ENCODE data around the gene ACER2. TPM values are rescaled to one million over a fixed set of nuclear protein-coding genes. Genes with fewer than 3 reads are reported as not detected.
A peak's percentile ranks its signal among the peaks of the same experiment; 100 is the strongest.

The ACER2 gene
- total RNA-seq, 1 donor from 2014 or later = 30.5 TPM

GRCh38 chr9:19464764-19465585, 56.2 kb downstream of the ACER2 start:
- peak; percentile 88 for TF ChIP-seq CTCF (IDR thresholded peaks at IDR 0.05; ENCODE audit: partially characterized antibody, unreplicated experiment)

GRCh38 chr9:19465586-19466279, 56.9 kb downstream of the ACER2 start:
- no peak for DNase-seq
- Mint-ChIP-seq H3K4me1 (ENCODE audit: low read depth, unreplicated experiment) (no peaks in the 10 kb centered on the region), H3K27me3 (ENCODE audit: unreplicated experiment) (peaks cover 2% of the 10 kb centered on the region), H3K4me3 (ENCODE audit: unreplicated experiment) (no peak overlapping the region), H3K9me3 (ENCODE audit: unreplicated experiment) (peaks cover 12% of the 10 kb centered on the region), H3K36me3 (ENCODE audit: unreplicated experiment) (no peaks in the 10 kb centered on the region), H3K27ac (ENCODE audit: unreplicated experiment) (no peak overlapping the region)
- no peak for TF ChIP-seq CTCF (IDR thresholded peaks at IDR 0.05; ENCODE audit: partially characterized antibody, unreplicated experiment)

More at GRCh38 chr9:19464764-19465585, 56.2 kb downstream of the ACER2 start:
- Mint-ChIP-seq H3K9me3 (ENCODE audit: unreplicated experiment) (peaks cover 12% of the 10 kb centered on the region), H3K4me3 (ENCODE audit: unreplicated experiment) (peak overlapping the region; percentile 88), H3K27ac (ENCODE audit: unreplicated experiment) (no peak overlapping the region), H3K4me1 (ENCODE audit: low read depth, unreplicated experiment) (no peaks in the 10 kb centered on the region), H3K27me3 (ENCODE audit: unreplicated experiment) (peaks cover 2% of the 10 kb centered on the region), H3K36me3 (ENCODE audit: unreplicated experiment) (no peaks in the 10 kb centered on the region)
- DNase-seq = peak; percentile 85

- Mint-ChIP-seq H3K4me3 (ENCODE audit: unreplicated experiment) (no peak overlapping the region), H3K9me3 (ENCODE audit: unreplicated experiment) (peaks cover 9% of the 10 kb centered on the region), H3K27me3 (ENCODE audit: unreplicated experiment) (peaks cover 2% of the 10 kb centered on the region), H3K36me3 (ENCODE audit: unreplicated experiment) (no peaks in the 10 kb centered on the region), H3K27ac (ENCODE audit: unreplicated experiment) (no peak overlapping the region), H3K4me1 (ENCODE audit: low read depth, unreplicated experiment) (no peaks in the 10 kb centered on the region)
- no peak for DNase-seq
- no peak for TF ChIP-seq CTCF (IDR thresholded peaks at IDR 0.05; ENCODE audit: partially characterized antibody, unreplicated experiment)
Measured at GRCh38 chr9:19466280-19466639, 57.5 kb downstream of the ACER2 start.

- Mint-ChIP-seq H3K27me3 (ENCODE audit: unreplicated experiment) (peaks cover 2% of the 10 kb centered on the region), H3K27ac (ENCODE audit: unreplicated experiment) (no peak overlapping the region), H3K9me3 (ENCODE audit: unreplicated experiment) (peaks cover 9% of the 10 kb centered on the region), H3K4me3 (ENCODE audit: unreplicated experiment) (no peak overlapping the region), H3K36me3 (ENCODE audit: unreplicated experiment) (no peaks in the 10 kb centered on the region), H3K4me1 (ENCODE audit: low read depth, unreplicated experiment) (no peaks in the 10 kb centered on the region)
- TF ChIP-seq CTCF (IDR thresholded peaks at IDR 0.05; ENCODE audit: partially characterized antibody, unreplicated experiment) = no peak
- no peak for DNase-seq
Measured at GRCh38 chr9:19469271-19469670, 60.5 kb downstream of the ACER2 start.

- H3K36me3 Mint-ChIP-seq (ENCODE audit: unreplicated experiment) = no peaks in the 10 kb centered on the region
- no peaks in the 10 kb centered on the region for H3K4me1 Mint-ChIP-seq (ENCODE audit: low read depth, unreplicated experiment)
- no peak overlapping the region for H3K4me3 Mint-ChIP-seq (ENCODE audit: unreplicated experiment)
- no peak for DNase-seq
- TF ChIP-seq CTCF (IDR thresholded peaks at IDR 0.05; ENCODE audit: partially characterized antibody, unreplicated experiment) = no peak
- no peak overlapping the region for H3K27ac Mint-ChIP-seq (ENCODE audit: unreplicated experiment)
- H3K9me3 Mint-ChIP-seq (ENCODE audit: unreplicated experiment) = peaks cover 6% of the 10 kb centered on the region
- H3K27me3 Mint-ChIP-seq (ENCODE audit: unreplicated experiment) = peaks cover 2% of the 10 kb centered on the region
Measured at GRCh38 chr9:19470567-19470966, 61.8 kb downstream of the ACER2 start.

Measured in glutamatergic neuron (in vitro differentiated cells).